H1 (cell line): ENCODE data around the gene RPA3. TPM values are rescaled to one million over a fixed set of nuclear protein-coding genes. Genes with fewer than 3 reads are reported as not detected.

ENCODE experiments used
- BACH1 ChIP-seq: IDR thresholded peaks from 2 replicates; pipeline ENCODE4 v1.6.1; 2012; ENCODE audit warnings: low read length, improper control_type of control experiment
- EP300 ChIP-seq, 2 experiments: IDR thresholded peaks; 1 replicate in 1 of 2; 2 replicates in 1 of 2; pipeline ENCODE4 v1.6.1; 2011 to 2012; ENCODE audit warnings: low read depth in 2 of 2, low read length in 2 of 2, mild to moderate bottlenecking in 2 of 2, borderline replicate concordance in 1 of 2, inconsistent platforms in 1 of 2, moderate library complexity in 1 of 2
- SAP30 ChIP-seq: fragments of 300-600 bp; sonication (generic); IDR thresholded peaks from 2 replicates; pipeline ENCODE4 v1.7.1; 2012; ENCODE audit warnings: low read length, moderate library complexity, mild to moderate bottlenecking, inconsistent platforms; ENCODE audit not compliant: insufficient read depth, insufficient replicate concordance
- polyA plus RNA-seq, 7 experiments: library from polyadenylated mRNA; depleted of rRNA in 3 of 7; stranded (reverse) in 5 of 7; unstranded in 2 of 7; fragments of >200 nt in 5 of 7; fragments of 200-250 nt in 2 of 7; gene quantifications; 1 replicate in 5 of 7; 2 replicates in 1 of 7; 4 replicates in 1 of 7; pipeline versions ENCODE4 v1.2.1 to v1.2.3, GENCODE V29; 2011 to 2013; ENCODE audit warnings: missing spikeins in 2 of 7, mixed read lengths in 2 of 7
- total RNA-seq: library from RNA; stranded (reverse); fragmentation: NEBNext Ultra II Directional; extraction: Animal tissue kit (Norgen Biotek cat#: 25700); gene quantifications from 2 replicates; pipeline ENCODE4 v1.2.1, GENCODE V29; 2021

Gene RPA3
- total and polyA plus RNA-seq, 2 of the 8 experiments (the other 6 are each of a cell fraction or from before 2014, with no cell fraction given) = 60.2 to 105 TPM

DNA sequence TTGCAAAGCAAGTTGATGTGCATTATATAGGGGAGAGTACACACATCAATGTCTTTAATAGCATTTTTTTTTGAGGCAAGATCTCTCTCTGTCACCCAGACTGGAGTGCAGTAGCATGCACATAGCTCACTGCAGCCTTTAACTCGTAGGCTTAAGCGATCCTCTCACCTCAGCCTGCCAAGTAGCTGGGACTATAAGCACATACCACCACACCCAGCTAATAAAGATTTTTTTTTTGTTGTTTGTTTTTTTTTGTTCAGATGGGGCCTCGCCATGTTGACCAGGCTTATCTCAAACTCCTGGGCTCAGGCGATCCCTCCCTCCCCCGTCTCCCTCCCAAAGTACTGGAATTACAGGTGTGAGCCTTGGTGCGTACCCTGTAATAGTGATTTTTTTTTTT is 76.3 kb downstream of the RPA3 start (continued):
- TF ChIP-seq BACH1 (no peak), SAP30 (no peak), EP300 (IDR thresholded peaks at IDR 0.05; ENCODE audit: borderline replicate concordance in 1 of 2, low read depth in 2 of 2, low read length in 2 of 2) (no peak)
